HEK293 (cell line): Measurements from ENCODE around the gene TBL1Y.
"Not testable (repeated sequence)": the region's sequence is repeated elsewhere in the genome, so short reads cannot be mapped to it uniquely, and the experiment has no call there.

Source experiments
- KLF1 ChIP-seq: fragments of 450-650 bp; formaldehyde crosslinking; IDR thresholded peaks from 2 replicates; pipeline ENCODE4 v1.5.1; 2016; ENCODE audit warnings: missing biosample characterization, missing genetic modification characterization
- KLF16 ChIP-seq: fragments of 450-650 bp; formaldehyde crosslinking; IDR thresholded peaks from 2 replicates; pipeline ENCODE4 v1.5.1; 2017; ENCODE audit warnings: missing biosample characterization, missing genetic modification characterization
- PRDM6 ChIP-seq: fragments of 450-650 bp; formaldehyde crosslinking; IDR thresholded peaks from 2 replicates; pipeline ENCODE4 v1.5.1; 2017; ENCODE audit warnings: missing biosample characterization, missing genetic modification characterization
- ZNF121 ChIP-seq: fragments of 450-650 bp; formaldehyde crosslinking; IDR thresholded peaks from 2 replicates; pipeline ENCODE4 v1.5.1; 2016; ENCODE audit warnings: missing biosample characterization, missing genetic modification characterization
- ZNF148 ChIP-seq: fragments of 450-650 bp; formaldehyde crosslinking; IDR thresholded peaks from 2 replicates; pipeline ENCODE4 v1.5.0; 2017; ENCODE audit warnings: missing biosample characterization, missing genetic modification characterization, borderline replicate concordance
- ZNF302 ChIP-seq: fragments of 450-650 bp; formaldehyde crosslinking; IDR thresholded peaks from 2 replicates; pipeline ENCODE4 v1.5.1; 2016; ENCODE audit warnings: missing biosample characterization, missing genetic modification characterization, low read depth
- ZNF426 ChIP-seq: fragments of 450-650 bp; formaldehyde crosslinking; IDR thresholded peaks from 2 replicates; pipeline ENCODE4 v1.5.1; 2017; ENCODE audit warnings: missing biosample characterization, missing genetic modification characterization, mild to moderate bottlenecking, inconsistent platforms, moderate library complexity
- ZNF48 ChIP-seq: fragments of 450-650 bp; formaldehyde crosslinking; IDR thresholded peaks from 2 replicates; pipeline ENCODE4 v1.5.1; 2016; ENCODE audit warnings: missing biosample characterization, missing genetic modification characterization
- ZNF585B ChIP-seq: fragments of 450-650 bp; formaldehyde crosslinking; IDR thresholded peaks from 2 replicates; pipeline ENCODE4 v1.5.1; 2016; ENCODE audit warnings: missing biosample characterization, missing genetic modification characterization
- ZNF654 ChIP-seq: fragments of 450-650 bp; formaldehyde crosslinking; IDR thresholded peaks from 2 replicates; pipeline ENCODE4 v1.5.1; 2016; ENCODE audit warnings: low read depth, missing biosample characterization, missing genetic modification characterization
- TF ChIP-seq, protein P1 (sequence below): fragments of 450-650 bp; formaldehyde crosslinking; IDR thresholded peaks from 2 replicates; pipeline ENCODE4 v1.5.1; 2016; ENCODE audit warnings: missing biosample characterization, missing genetic modification characterization
- TF ChIP-seq, protein P2 (sequence below): fragments of 450-650 bp; formaldehyde crosslinking; IDR thresholded peaks from 2 replicates; pipeline ENCODE4 v1.5.1; 2016; ENCODE audit warnings: missing biosample characterization, missing genetic modification characterization
- TF ChIP-seq, protein P3 (sequence below): fragments of 450-650 bp; formaldehyde crosslinking; IDR thresholded peaks from 2 replicates; pipeline ENCODE4 v1.5.1; 2016; ENCODE audit warnings: missing biosample characterization, missing genetic modification characterization

- not testable (repeated sequence) for TF ChIP-seq ZNF654 (tag by site-specific recombination); KLF1 (tag by site-specific recombination); ZNF148 (tag by site-specific recombination); PRDM6; KLF16 (tag by site-specific recombination); ZNF48 (tag by site-specific recombination); ZNF302; ZNF585B; ZNF426 (tag by site-specific recombination); ZNF121
- TF ChIP-seq, protein P1, sequence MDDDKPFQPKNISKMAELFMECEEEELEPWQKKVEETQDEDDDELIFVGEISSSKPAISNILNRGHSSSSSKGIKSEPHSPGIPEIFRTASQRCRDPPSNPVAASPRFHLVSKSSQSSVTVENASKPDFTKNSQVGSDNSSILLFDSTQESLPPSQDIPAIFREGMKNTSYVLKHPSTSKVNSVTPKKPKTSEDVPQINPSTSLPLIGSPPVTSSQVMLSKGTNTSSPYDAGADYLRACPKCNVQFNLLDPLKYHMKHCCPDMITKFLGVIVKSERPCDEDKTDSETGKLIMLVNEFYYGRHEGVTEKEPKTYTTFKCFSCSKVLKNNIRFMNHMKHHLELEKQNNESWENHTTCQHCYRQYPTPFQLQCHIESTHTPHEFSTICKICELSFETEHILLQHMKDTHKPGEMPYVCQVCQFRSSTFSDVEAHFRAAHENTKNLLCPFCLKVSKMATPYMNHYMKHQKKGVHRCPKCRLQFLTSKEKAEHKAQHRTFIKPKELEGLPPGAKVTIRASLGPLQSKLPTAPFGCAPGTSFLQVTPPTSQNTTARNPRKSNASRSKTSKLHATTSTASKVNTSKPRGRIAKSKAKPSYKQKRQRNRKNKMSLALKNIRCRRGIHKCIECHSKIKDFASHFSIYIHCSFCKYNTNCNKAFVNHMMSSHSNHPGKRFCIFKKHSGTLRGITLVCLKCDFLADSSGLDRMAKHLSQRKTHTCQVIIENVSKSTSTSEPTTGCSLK (tag by site-specific recombination): not testable (repeated sequence)
- TF ChIP-seq, protein P2, sequence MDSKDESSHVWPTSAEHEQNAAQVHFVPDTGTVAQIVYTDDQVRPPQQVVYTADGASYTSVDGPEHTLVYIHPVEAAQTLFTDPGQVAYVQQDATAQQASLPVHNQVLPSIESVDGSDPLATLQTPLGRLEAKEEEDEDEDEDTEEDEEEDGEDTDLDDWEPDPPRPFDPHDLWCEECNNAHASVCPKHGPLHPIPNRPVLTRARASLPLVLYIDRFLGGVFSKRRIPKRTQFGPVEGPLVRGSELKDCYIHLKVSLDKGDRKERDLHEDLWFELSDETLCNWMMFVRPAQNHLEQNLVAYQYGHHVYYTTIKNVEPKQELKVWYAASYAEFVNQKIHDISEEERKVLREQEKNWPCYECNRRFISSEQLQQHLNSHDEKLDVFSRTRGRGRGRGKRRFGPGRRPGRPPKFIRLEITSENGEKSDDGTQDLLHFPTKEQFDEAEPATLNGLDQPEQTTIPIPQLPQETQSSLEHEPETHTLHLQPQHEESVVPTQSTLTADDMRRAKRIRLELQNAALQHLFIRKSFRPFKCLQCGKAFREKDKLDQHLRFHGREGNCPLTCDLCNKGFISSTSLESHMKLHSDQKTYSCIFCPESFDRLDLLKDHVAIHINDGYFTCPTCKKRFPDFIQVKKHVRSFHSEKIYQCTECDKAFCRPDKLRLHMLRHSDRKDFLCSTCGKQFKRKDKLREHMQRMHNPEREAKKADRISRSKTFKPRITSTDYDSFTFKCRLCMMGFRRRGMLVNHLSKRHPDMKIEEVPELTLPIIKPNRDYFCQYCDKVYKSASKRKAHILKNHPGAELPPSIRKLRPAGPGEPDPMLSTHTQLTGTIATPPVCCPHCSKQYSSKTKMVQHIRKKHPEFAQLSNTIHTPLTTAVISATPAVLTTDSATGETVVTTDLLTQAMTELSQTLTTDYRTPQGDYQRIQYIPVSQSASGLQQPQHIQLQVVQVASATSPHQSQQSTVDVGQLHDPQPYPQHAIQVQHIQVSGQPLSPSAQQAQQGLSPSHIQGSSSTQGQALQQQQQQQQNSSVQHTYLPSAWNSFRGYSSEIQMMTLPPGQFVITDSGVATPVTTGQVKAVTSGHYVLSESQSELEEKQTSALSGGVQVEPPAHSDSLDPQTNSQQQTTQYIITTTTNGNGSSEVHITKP (tag by site-specific recombination): not testable (repeated sequence)
- TF ChIP-seq, protein P3, sequence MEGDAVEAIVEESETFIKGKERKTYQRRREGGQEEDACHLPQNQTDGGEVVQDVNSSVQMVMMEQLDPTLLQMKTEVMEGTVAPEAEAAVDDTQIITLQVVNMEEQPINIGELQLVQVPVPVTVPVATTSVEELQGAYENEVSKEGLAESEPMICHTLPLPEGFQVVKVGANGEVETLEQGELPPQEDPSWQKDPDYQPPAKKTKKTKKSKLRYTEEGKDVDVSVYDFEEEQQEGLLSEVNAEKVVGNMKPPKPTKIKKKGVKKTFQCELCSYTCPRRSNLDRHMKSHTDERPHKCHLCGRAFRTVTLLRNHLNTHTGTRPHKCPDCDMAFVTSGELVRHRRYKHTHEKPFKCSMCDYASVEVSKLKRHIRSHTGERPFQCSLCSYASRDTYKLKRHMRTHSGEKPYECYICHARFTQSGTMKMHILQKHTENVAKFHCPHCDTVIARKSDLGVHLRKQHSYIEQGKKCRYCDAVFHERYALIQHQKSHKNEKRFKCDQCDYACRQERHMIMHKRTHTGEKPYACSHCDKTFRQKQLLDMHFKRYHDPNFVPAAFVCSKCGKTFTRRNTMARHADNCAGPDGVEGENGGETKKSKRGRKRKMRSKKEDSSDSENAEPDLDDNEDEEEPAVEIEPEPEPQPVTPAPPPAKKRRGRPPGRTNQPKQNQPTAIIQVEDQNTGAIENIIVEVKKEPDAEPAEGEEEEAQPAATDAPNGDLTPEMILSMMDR (tag by site-specific recombination): not testable (repeated sequence)
Observed at GRCh38 chrY:7080548-7080947, 170.1 kb downstream of the TBL1Y start.
